Neural cell (in vitro differentiated cells): ENCODE measurements around the gene MFAP2. TPM values are rescaled to one million over a fixed set of nuclear protein-coding genes. Genes with fewer than 3 reads are reported as not detected.

Experiments used
- H2AFZ ChIP-seq: fragments of 200-600, 300-800 bp; sonication (generic), shearing (Covaris generic); 2 replicates; pipeline ENCODE4 v1.6.0; 2014; ENCODE audit warnings: low read depth, mild to moderate bottlenecking, antibody characterized with exemption, low read length, moderate library complexity
- H3F3A ChIP-seq: fragments of 200-600 bp; shearing (Covaris generic); 2 replicates; pipeline ENCODE4 v1.6.1; 2016; ENCODE audit warnings: mild to moderate bottlenecking, moderate library complexity, mixed read lengths, antibody characterized with exemption, low read length; ENCODE audit not compliant: insufficient read depth, poor library complexity, severe bottlenecking
- H3K27ac ChIP-seq: fragments of 200-600, 300-800 bp; sonication (generic), shearing (Covaris generic); 2 replicates; pipeline ENCODE4 v1.5.1; 2014; ENCODE audit warnings: mild to moderate bottlenecking, low read length, moderate library complexity
- H3K27me3 ChIP-seq: fragments of 300-800, 200-600 bp; sonication (generic), shearing (Covaris generic); 2 replicates; pipeline ENCODE4 v1.6.0; 2014; ENCODE audit warnings: mild to moderate bottlenecking, low read depth, low read length, moderate library complexity; ENCODE audit not compliant: insufficient read depth
- H3K36me3 ChIP-seq: fragments of 300-800, 200-600 bp; sonication (generic), shearing (Covaris generic); 2 replicates; pipeline ENCODE4 v1.5.1; 2014; ENCODE audit warnings: mild to moderate bottlenecking, antibody characterized with exemption, low read length, moderate library complexity; ENCODE audit not compliant: insufficient read depth
- H3K4me2 ChIP-seq: fragments of 300-800, 200-600 bp; sonication (generic), shearing (Covaris generic); 2 replicates; pipeline ENCODE4 v1.6.0; 2014; ENCODE audit warnings: mild to moderate bottlenecking, low read length
- H3K4me3 ChIP-seq: fragments of 300-800, 200-600 bp; sonication (generic), shearing (Covaris generic); 2 replicates; pipeline ENCODE4 v1.5.1; 2014; ENCODE audit warnings: mild to moderate bottlenecking, low read length, moderate library complexity
- H3K79me2 ChIP-seq: fragments of 200-600 bp; shearing (Covaris generic); replicated peaks from 2 replicates; pipeline ENCODE4 v1.6.0; 2014; ENCODE audit warnings: mild to moderate bottlenecking, low read length, moderate library complexity; ENCODE audit not compliant: insufficient read depth
- H3K9ac ChIP-seq: fragments of 300-800, 200-600 bp; sonication (generic), shearing (Covaris generic); 2 replicates; pipeline ENCODE4 v1.6.1; 2016; ENCODE audit warnings: mild to moderate bottlenecking, low read length, mixed read lengths
- H3K9me2 ChIP-seq: fragments of 200-600 bp; shearing (Covaris generic); 2 replicates; pipeline ENCODE4 v1.6.1; 2016; ENCODE audit warnings: mild to moderate bottlenecking, low read length, mixed read lengths; ENCODE audit not compliant: insufficient read depth
- H3K9me3 ChIP-seq: fragments of 200-600, 300-800 bp; sonication (generic), shearing (Covaris generic); 2 replicates; pipeline ENCODE4 v1.6.1; 2016; ENCODE audit warnings: mild to moderate bottlenecking, mixed run types, low read length, moderate library complexity, mixed read lengths
- H4K20me1 ChIP-seq: fragments of 200-600 bp; shearing (Covaris generic); 2 replicates; pipeline ENCODE4 v1.6.1; 2016; ENCODE audit warnings: mild to moderate bottlenecking, mixed run types; ENCODE audit not compliant: insufficient read depth
- CTCF ChIP-seq: fragments of 450-650 bp; IDR thresholded peaks from 2 replicates; pipeline ENCODE4 v1.5.1; 2014; ENCODE audit warnings: antibody characterized with exemption, mild to moderate bottlenecking, moderate library complexity; ENCODE audit not compliant: poor library complexity, severe bottlenecking
- EP300 ChIP-seq: fragments of 450-650 bp; conservative IDR thresholded peaks from 2 replicates; pipeline ENCODE4 v1.6.1; 2014; ENCODE audit warnings: antibody characterized with exemption, mild to moderate bottlenecking, moderate library complexity; ENCODE audit not compliant: poor library complexity, severe bottlenecking
- EZH2 ChIP-seq: fragments of 200-600, 300-800 bp; shearing (Covaris generic), sonication (generic); IDR thresholded peaks from 2 replicates; pipeline ENCODE4 v1.6.1; 2014; ENCODE audit warnings: antibody characterized with exemption, low read length, borderline replicate concordance, mild to moderate bottlenecking; ENCODE audit not compliant: insufficient read depth, poor library complexity, severe bottlenecking
- MXI1 ChIP-seq: fragments of 450-650 bp; conservative IDR thresholded peaks from 2 replicates; pipeline ENCODE4 v1.6.1; 2014; ENCODE audit warnings: antibody characterized with exemption, mild to moderate bottlenecking; ENCODE audit not compliant: poor library complexity, severe bottlenecking
- POLR2AphosphoS5 ChIP-seq: IDR thresholded peaks from 2 replicates; pipeline ENCODE4 v1.6.1; 2012
- REST ChIP-seq: IDR thresholded peaks from 2 replicates; pipeline ENCODE4 v1.6.1; 2012; ENCODE audit warnings: borderline replicate concordance
- TAF1 ChIP-seq: IDR thresholded peaks from 2 replicates; pipeline ENCODE4 v1.6.1; 2012; ENCODE audit warnings: low read depth
- polyA minus RNA-seq: library from RNA; depleted of rRNA, polyadenylated mRNA; stranded (reverse); fragments of >200 nt; gene quantifications from 2 replicates; pipeline ENCODE4 v1.2.3, GENCODE V29; 2014
- polyA plus RNA-seq: library from polyadenylated mRNA; depleted of rRNA; stranded (reverse); fragments of >200 nt; gene quantifications from 2 replicates; pipeline ENCODE4 v1.2.3, GENCODE V29; 2014

Gene MFAP2
- polyA plus RNA-seq: 68.4 and 80.8 TPM in 2 replicates
- 15.1 and 25.4 TPM in 2 replicates for polyA minus RNA-seq

- Histone ChIP-seq H3K9me3 (no peaks in the 10 kb centered on the region), H3K9ac (peak within 1 kb of the TSS; percentile 70), H3K27me3 (peaks cover 4% of the 10 kb centered on the region), H3K79me2 (peaks cover 4% of the 10 kb centered on the region), H3K4me3 (peak within 1 kb of the TSS; percentile 74), H3F3A (no peaks in the 10 kb centered on the region), H3K36me3 (no peaks in the 10 kb centered on the region), H2AFZ (peak within 1 kb of the TSS; percentile 27), H3K4me2 (peak within 1 kb of the TSS; percentile 52), H3K9me2 (no peaks in the 10 kb centered on the region), H4K20me1 (no peaks in the 10 kb centered on the region), H3K27ac (no peak within 1 kb of the TSS)
- TF ChIP-seq EZH2 (no peak), EP300 (no peak), MXI1 (peak; percentile 36)
Measured at GRCh38 chr1:16980473-16981268, at the start of gene MFAP2. MFAP2 (minus strand) TSS chr1:16980620; CDS start chr1:16978273, 2,347 bp downstream.

- Histone ChIP-seq H3K9ac (no peak overlapping the region), H3K9me3 (no peaks in the 10 kb centered on the region), H3K27ac (no peak overlapping the region), H3K4me2 (no peak overlapping the region), H3K36me3 (peaks cover 4% of the 10 kb centered on the region), H3K9me2 (no peaks in the 10 kb centered on the region), H3F3A (no peaks in the 10 kb centered on the region), H4K20me1 (no peaks in the 10 kb centered on the region), H3K79me2 (no peaks in the 10 kb centered on the region), H2AFZ (no peak overlapping the region), H3K27me3 (no peaks in the 10 kb centered on the region), H3K4me3 (no peak overlapping the region)
- TF ChIP-seq POLR2AphosphoS5 (no peak), MXI1 (no peak), CTCF (no peak), TAF1 (no peak), EP300 (no peak), REST (no peak)
Measured at GRCh38 chr1:17030206-17030605, 49.8 kb upstream of the MFAP2 start.
